Esophagus mucosa (tissue), 1 donor: ENCODE results near the gene PPP1R16B. TPM values are rescaled to one million over a fixed set of nuclear protein-coding genes. Genes with fewer than 3 reads are reported as not detected.

ENCODE experiments used
- ATAC-seq: fragments of 200-7000 bp; cut with Tn5 transposase; one replicate; pipeline ENCODE4 v1.9.1; 2020
- total RNA-seq: library from RNA; stranded (reverse); gene quantifications from one replicate; pipeline ENCODE4 v1.2.4, GENCODE V29; 2023
- donor health status: DM: yes; HTN: yes; CAD: no.

PPP1R16B gene
- 2.3 TPM for total RNA-seq

DNA sequence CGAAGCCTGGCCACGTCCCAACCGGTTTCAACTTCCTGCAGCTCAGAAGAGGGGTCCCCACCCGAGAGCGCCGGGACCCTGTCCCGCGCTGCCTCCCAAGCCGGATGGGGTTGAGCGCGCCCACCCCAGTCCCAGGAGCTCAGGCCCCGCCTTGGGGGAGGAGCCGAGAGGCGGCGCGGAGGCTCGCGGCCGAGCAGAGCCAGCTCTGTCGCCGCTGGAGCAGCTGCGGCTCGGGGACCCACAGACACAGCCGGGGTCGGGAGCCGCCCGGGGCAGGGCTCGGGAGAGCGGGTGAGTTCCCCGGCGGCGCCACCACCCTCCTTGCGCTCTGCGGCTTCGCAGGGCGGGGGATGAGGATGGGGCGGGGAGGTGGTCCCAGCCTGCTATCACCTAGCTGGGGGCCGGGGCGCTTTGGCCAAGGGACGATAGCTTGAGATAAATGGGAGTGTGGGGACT lies at the start of gene PPP1R16B:
Gene PPP1R16B, plus strand, starts transcription at position 196 of the 456 bp plus-strand sequence. CDS start 30,229 bp downstream, outside the sequence.
- ATAC-seq: peak; percentile 70

DNA sequence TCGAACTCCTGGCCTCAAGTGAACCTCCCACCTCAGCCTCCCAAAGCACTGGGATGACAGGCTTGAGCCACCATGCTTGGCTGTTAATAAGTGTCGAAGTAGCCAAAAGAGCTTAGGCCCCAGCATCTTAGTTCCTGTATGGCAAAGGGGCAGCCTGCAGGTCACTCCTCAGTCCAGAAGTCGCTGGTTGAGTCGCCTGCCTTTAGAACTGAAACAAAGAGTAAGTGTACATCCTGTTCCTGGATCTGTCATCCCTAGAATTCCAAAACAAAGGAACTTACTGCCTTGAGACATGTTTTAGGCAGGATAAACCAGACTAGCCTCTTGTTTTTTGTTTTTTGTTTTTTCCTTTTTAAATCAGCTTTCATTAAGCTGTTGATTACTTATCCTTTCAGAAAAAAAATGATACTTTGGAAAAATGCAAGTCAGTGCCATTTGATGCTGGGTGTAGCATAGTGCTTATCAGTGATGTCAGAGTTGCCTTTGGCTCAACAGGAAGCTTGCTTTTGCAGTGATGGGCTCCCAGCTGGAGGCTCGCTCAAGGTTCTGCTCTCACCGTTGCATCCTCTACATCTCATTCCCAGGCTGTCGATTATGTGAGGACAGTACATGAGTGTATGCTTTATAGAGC lies 48.2 kb upstream of the PPP1R16B start:
- no peak for ATAC-seq

DNA sequence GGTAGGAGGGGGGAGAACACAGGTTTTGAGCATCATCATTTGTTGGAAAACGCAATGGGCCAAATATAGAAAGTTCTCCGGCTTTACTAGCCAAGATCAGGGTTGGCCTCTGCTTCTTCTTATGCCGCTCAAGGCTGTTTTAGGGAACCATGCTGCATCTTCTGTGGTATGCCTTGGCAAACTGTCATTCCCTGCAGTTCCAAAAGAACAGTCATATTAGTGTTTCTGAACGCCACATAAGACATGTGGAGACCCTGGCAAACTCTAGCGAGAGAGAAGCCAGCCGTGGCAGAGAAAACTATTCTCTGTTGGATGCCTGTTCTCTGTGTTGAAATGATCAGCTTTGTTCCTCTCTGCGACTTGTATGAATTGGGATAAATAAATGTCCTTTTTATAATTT lies 46.4 kb upstream of the PPP1R16B start:
- no peak for ATAC-seq

DNA sequence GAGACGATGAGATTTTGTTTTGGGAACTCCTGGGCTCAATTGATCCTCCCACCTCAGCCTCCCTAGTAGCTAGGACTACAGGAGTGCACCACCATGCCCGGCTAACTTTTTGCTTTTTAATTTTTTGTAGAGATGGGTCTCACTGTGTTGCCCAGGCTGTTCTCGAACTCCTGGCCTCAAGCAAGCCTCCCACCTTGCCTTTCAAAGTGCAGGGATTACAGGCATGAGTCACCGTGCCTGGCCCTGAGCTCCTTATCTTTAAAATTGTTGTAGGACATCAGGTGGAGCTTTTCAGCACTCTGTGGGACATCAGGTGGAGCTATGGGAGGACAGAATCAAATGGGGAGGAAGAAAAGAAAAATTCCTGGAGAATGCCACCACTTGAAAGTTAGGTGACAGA lies 44.5 kb upstream of the PPP1R16B start:
- ATAC-seq: no peak

DNA sequence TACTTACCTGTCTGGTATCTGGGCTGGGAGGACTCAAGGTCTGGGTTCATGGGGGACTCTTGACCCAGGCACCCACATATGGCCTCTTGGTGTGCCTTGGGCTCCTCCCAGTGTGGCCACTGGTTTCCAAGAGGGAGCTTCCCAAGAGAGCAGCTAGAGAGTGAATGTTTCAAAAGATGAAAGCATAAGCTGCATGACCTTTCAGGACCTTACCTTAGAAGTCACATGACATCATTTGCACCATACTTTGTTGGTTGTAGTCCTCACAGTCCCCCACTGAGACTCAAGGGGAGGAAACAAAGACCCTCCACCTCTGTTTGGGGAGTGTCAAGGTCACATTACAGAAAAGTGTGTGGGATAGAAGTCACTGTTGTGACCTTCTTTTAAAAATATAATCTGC lies 43.3 kb upstream of the PPP1R16B start:
- no peak for ATAC-seq

DNA sequence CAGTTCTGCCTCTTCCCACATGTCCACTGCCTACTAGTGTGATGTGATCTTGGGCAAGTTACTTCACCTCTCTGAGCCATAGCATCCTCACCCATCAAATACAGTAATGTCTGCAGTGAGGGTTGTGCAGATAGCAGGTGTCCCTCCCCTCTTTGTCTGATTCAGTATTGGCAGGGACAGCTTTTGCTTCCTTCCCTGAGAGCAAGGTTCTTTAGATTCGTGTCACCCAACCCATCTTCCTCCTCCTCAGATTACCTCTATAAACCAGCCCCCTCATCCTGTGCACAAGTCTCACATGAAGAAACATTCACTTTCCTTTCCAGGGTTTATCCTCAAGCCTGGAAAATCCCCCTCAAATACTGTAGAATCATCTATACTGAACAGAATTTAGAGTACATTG lies 41.9 kb upstream of the PPP1R16B start:
- ATAC-seq: peak; percentile 11

DNA sequence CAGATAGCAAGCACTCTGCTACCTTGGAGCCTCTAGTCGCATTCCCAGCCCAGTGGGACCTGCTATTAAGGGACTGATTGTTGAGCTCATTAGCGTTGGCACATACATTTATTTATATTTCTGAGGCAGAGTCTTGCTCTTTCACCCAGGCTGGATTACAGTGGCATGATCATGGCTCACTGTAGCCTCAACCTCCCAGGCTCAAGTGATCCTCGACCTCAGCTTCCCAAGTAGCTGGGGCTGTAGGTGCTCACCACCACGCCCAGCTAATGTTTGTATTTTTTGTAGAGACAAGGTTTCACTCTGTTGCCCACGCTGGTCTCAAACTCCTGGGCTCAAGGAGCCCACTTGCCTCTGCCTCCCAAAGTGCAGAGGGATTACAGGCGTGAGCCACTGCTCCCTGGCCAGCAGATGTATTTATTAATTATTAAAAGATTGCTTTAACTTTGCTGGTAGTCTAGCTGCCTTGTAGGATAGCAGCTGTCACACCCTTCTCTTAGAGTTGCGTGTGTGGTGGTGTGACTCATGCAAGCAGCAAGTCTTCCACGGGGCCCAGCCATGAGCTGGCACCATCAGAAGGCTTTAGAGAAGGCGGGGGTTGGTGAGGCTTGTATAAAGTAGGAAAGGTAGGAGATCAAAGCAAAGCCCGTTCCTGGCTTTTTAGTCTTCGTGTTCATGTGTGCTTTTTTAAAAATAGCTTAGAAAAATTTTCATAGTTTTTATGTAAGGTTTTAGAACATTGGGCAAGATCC lies 40.8 kb upstream of the PPP1R16B start:
- peak; percentile 98 for ATAC-seq

DNA sequence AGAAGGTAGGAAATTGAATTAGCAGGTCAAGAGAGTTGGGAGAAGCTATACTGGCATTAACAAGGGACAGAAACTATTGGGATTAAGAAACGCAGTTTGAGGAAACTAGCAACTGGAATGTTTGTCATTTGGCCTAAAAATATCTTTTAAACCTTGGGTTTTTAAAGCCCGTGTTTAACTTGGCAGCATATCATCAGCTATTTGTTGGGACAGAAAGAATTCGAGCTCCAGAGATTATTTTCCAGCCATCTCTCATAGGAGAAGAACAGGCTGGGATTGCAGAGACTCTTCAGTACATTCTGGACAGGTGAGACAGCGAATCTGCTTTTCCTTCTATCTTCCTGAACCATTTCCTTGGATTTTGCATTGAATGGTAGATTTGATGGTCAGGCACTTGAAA lies 39.4 kb upstream of the PPP1R16B start:
- no peak for ATAC-seq

DNA sequence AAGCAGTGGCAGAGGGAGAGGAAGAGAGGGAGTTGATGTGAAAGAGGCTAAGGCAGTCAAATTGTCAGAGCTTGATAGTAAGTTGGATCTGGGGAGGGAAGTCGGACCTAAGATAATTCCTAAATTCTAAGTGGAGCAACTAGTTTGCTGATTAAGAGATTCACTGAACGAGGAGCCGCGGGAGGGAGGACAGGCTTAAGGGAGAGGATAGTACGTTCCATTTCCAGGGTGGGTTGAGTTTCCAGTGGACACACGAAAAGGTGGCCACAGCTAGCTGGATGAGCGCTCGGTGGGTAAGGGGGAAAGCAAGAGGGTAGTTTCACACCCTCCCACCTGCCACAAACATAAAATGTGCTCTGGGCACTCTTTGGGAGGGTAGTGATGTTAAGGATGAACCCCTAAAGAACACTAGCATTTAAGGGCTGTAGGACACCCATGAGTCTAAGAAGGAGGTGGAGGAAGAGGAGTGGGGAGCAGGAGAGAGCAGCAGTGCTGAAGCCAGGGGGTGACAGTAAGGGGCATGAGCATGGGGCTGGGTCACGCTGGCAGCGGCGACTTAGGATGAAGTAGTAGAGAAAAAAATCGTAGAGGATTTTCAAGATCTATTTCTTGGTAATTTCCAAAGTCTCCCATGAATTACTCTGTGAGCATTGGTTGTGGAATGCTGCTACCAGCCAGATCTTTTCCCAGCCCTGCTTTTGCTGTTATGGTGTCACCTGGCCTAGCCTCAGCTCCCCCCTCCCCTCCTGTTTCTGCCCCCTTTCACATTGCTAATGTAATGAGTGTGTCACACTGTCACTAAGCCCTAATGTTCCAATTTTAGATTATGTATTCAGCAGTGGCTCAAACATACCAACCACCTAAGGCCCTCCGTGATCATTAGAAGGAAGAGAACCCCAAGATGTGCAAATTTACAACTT lies 35.9 kb upstream of the PPP1R16B start:
- ATAC-seq: no peak

DNA sequence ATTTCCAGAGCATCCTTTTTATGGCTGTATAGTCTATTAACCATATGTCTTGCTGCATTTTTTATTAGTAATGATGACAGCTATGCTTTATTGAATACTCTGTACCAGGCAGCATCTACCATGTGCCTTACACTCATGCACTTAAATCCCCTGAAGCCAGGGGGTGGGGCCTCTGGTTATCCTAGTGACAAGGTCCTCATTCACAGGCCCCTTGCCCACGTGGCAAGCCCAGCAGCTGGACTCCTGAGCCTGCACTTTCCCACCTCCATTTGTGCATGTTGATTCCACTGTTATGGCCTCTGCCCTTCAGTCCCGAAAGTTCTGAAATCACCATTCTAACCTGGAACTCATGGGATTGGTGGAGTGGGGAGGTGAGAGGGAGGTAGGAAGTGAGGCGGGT lies 35.0 kb upstream of the PPP1R16B start:
- no peak for ATAC-seq

DNA sequence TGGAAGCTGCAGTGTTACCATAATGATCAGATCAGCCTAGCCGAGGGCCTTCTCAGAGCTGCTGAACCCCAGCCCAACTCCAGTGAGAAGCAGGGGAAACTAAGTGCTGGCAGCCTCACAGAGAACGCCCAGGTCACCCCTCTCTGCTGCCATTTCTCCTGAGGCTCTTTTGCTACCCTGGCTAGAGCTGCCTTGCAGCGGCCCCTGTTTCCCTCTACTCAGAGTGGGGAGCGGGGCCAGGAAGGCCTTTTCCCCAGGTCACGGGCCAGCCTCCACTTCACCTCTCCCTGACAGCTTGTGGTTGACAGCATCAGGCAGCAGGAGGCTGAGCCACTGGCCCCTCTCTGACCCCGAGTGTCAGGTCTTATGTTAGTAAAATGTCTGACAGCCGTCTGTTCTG lies 34.5 kb upstream of the PPP1R16B start:
- ATAC-seq: no peak

DNA sequence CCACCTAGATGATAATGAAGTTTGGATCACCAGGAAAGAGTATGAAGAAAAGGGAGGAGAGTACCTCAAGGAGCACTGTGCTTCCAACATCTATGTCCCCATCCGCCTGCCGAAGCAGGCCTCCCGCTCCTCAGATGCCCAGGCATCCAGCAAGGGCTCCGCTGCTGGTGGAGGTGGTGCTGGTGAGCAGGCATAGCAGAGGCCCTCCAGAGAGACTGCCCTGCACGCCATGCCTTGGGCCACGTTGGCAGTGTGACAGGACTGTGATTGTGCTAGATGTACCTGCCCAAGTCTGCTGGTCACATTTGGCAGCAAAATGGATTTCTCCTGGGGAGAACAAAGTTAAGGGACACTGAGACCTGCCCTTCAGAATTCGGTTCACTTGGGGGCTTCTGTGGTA lies 33.9 kb upstream of the PPP1R16B start:
- ATAC-seq: no peak

DNA sequence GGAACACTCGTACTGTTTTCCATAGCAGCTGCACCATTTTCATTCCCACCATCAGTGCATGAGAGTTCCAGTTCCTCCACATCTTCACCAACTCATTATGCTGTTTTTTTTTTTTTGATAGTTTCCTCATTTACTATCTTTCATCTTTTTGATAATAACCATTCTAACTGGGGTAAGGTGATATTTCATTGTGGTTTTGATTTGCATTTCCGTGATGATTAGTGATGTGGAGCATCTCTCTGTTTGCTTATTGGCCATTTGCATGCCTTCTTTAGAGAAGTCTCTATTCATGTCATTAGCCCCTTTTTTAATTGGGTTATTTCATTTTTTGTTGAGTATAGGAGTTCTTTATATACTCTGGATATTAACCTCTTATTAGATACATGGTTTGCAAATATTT lies 31.3 kb upstream of the PPP1R16B start:
- ATAC-seq: no peak

DNA sequence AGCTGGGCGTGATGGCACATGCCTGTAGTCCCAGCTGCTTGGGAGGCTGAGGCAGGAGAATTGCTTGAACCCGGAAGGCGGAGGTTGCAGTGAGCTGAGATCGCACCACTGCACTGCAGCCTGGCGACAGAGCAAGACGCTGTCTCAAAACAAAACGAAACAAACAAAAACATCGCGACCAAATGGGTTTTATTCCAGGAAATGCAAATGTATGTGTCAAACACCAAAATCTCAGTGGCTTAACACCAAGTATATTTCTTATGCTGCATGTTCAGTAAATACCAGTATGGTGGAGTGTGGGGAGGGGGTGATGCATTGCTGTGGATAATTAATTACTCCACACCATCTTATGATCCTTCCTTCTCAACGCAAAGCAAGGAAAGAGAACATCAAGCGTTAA lies 29.1 kb upstream of the PPP1R16B start:
- ATAC-seq: no peak

DNA sequence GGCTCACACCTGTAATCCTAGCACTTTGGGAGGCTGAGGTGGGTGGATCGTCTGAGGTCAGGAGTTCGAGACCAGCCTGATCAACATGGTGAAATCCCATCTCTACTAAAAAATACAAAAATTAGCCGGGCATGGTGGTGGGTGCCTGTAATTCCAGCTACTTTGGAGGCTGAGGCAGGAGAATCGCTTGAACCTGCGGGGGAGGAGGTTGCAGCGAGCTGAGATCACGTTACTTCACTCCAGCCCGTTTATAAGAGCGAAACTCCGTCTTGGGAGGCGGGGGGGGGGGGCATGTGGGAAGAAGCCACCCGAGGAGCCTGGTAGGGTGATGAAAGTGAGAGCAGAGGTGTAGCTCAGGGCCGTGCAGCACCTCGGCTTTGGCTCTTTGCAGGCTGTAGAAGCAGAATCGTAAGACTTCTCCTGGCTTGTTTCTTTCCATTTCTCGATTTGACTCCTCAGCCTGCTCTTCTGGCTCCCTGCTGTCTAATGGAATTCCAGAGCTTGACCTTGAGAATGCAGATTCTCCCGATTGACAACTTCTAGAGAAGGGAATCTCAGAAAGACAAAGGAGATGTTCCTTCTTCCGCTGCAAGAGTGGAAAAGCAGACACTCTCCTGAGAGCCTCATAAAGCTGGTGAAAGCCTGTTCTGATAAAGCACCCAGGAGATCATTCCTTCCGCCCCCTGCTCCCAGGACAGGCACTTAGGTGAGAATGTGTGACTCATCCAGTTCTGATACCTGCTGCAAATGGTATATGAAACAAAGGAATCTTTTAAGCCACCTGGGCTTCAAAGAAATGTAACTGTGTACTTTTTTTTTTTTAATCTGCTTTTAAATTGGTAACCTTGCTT lies 26.0 kb upstream of the PPP1R16B start:
- ATAC-seq: no peak

DNA sequence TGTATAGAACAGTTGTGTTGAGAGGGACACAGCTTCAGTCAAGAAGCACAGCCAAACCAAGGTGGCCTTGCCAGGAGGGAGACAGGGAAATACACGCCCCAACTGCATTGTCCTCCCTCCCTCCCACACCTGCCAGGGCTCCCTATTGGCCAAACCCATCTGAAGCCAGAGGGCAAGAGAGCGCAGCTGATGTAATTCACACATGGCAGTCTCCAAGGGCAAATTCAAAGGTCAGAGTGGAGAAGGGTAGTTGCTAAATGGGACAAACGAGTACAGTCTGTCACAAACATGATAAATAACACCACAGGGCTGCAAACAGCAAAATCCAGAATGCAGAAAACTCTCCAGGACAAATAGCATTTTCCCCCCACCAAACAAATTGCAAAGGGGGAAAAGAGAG lies 23.2 kb upstream of the PPP1R16B start:
- no peak for ATAC-seq

DNA sequence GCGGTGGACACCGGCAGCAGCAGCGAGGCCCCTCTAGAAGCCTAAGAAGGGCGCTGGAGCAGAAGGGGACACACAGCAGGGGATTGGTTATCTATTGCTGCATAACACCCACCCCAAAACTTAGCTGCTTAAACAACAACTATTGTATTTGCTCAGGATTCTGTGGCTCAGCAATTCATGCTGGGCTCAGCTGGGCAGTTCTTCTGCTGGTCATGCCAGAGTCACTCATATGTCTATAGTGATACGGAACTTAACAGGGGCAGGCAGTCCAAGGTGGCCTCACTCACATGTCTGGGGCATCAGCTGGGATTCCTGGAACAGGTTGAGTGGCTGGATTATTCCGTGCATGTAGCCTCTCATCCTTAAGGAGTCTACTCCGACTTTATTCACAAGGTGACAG lies 17.6 kb upstream of the PPP1R16B start:
- no peak for ATAC-seq

DNA sequence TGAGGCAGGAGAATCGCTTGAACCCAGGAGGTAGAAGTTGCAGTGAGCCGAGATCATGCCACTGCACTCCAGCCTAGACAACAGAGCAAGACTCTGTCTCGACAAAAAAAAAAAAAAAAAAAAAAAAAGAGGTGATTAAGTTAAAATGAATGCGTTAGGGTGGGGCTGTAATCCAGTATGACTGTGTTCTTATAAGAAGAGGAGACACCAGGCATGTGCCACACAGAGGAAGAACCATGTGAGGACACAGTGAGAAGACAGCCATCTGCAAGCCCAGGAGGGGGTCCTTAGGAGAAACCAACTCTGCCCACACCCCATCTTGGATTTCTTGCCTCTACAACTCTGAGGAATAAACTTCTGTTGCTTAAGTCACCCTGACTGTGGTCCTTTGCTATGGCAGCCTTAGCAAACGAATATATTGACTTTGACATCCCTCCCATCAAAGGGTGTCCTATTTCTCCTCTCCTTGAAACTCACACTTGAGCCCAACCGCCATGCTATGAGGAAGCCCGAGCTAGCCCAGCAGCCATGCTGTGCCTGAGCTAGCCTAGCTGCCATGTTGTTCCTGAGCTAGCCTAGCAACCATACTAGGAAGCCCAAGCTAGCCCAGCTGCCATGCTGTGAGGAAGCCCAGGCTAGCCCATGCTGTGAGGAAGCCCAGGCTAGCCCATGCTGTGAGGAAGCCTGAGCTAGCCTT lies 15.8 kb upstream of the PPP1R16B start:
- ATAC-seq: peak; percentile 91

DNA sequence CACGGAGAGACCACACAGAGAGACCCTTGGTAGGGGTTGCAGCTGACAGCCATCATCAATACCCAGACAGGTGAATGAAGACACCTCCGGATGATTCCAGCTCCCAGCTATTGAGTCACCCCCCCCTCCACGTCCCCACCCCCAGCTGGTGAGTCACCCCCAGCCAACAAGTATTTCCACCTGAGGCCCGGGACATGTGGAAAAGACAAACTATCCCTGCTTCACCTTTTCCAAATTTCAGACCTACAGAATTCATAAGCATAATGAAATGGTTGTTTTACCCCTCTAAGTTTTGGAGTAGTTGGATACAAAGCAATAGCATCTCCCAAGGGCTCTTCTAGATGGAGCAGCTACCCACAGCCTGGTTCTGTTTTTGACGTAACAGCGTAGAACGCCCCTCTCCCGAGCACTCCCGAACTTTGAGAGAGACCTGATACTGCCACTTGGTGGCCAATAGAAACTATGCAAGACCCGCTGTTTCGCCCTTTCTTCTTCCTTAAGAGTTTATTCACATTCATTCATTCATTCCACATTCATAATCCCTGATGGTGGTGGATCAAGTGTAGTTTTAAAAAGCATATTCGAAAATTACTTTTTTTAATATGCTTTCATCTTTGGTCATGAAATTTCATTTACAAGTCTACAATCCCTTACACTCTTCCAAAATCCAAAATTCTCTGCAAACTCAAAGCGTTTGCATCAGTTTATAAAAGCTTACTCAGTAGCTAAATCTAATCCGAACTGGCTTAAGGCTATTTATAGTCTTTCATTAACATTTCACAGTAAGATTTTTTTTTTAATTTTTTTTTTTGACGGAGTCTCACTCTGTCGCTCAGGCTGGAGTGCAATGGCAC lies 15.1 kb upstream of the PPP1R16B start:
- peak; percentile 78 for ATAC-seq

DNA sequence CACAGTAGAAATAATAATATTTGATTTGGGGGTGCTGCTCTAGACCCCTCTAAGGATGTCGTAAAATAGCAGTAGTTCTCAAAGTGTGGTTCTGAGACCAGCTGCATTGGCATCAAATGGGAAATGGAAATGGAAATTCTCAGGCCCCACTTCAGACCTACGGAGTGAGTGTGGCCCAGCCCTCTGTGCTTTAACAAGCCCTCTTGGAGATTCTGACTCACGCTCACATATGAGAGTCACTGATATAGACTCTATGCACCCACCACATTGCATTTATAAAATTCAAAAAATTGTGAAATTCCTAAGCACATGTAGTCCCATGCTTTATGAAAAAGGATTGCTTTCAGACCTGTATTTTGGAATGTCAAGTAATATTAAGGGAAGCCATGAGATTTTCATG lies 14.2 kb upstream of the PPP1R16B start:
- ATAC-seq: no peak

DNA sequence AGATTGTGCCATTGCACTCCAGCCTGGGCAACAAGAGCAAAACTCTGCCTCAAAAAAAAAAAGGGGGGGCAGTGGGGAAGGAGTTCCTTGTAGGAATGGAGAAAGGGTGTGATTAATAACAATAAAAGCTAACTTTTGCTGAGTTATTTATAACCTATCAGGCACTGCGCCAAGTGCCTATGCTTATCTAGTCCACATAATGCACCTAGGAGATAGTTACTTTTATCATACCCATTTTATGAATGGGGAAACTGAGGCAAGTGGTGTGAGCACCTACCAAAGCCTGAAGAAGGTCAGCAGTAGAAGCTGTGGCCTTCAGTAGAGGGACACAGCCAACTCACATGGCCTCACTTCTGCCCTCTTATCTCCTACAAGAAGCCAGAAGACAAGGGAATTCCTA lies 13.6 kb upstream of the PPP1R16B start:
- no peak for ATAC-seq
